ENCODE measurements around the gene GJB5. TPM values are rescaled to one million over a fixed set of nuclear protein-coding genes. Genes with fewer than 3 reads are reported as not detected.
A peak's percentile ranks its signal among the peaks of the same experiment; 100 is the strongest.
"Not testable (repeated sequence)": the region's sequence is repeated elsewhere in the genome, so short reads cannot be mapped to it uniquely, and the experiment has no call there.

The GJB5 gene
- not detected in 2 replicates for total RNA-seq (2014; rRNA removed; shearing (Covaris generic))

- DNase-seq (ENCODE audit: low read depth): no peak
These were observed at the start of gene GJB5 for GRCh38 chr1:34754964-34755637. TSS of gene GJB5 (plus strand) at chr1:34755047. CDS start at chr1:34757331, 2,284 bp downstream.

- DNase-seq (ENCODE audit: low read depth): no peak
These were observed 49.8 kb upstream of the GJB5 start for GRCh38 chr1:34705077-34705476.

GRCh38 chr1:34708106-34708505, 46.7 kb upstream of the GJB5 start:
- DNase-seq (ENCODE audit: low read depth): no peak

- peak; percentile 11 for DNase-seq (ENCODE audit: low read depth)
These were observed 45.3 kb upstream of the GJB5 start for GRCh38 chr1:34709547-34709946.

- no peak for DNase-seq (ENCODE audit: low read depth)
These were observed 44.0 kb upstream of the GJB5 start for GRCh38 chr1:34710812-34711211.

- DNase-seq (ENCODE audit: low read depth): no peak
These were observed 43.4 kb upstream of the GJB5 start for GRCh38 chr1:34711485-34711884.

GRCh38 chr1:34712007-34712688, 42.7 kb upstream of the GJB5 start:
- DNase-seq (ENCODE audit: low read depth): no peak

GRCh38 chr1:34713443-34713842, 41.4 kb upstream of the GJB5 start:
- DNase-seq (ENCODE audit: low read depth): no peak

- no peak for DNase-seq (ENCODE audit: low read depth)
These were observed 40.5 kb upstream of the GJB5 start for GRCh38 chr1:34714386-34714785.

GRCh38 chr1:34715139-34715538, 39.7 kb upstream of the GJB5 start:
- DNase-seq (ENCODE audit: low read depth): no peak

GRCh38 chr1:34721241-34721640, 33.6 kb upstream of the GJB5 start:
- DNase-seq (ENCODE audit: low read depth): no peak

GRCh38 chr1:34721646-34722355, 33.0 kb upstream of the GJB5 start:
- DNase-seq (ENCODE audit: low read depth): no peak

- no peak for DNase-seq (ENCODE audit: low read depth)
These were observed 28.0 kb upstream of the GJB5 start for GRCh38 chr1:34726861-34727260.

GRCh38 chr1:34730485-34730884, 24.4 kb upstream of the GJB5 start:
- DNase-seq (ENCODE audit: low read depth): no peak

GRCh38 chr1:34732831-34733230, 22.0 kb upstream of the GJB5 start:
- DNase-seq (ENCODE audit: low read depth): not testable (repeated sequence)

GRCh38 chr1:34736692-34737091, 18.2 kb upstream of the GJB5 start:
- no peak for DNase-seq (ENCODE audit: low read depth)

GRCh38 chr1:34737236-34737635, 17.6 kb upstream of the GJB5 start:
- DNase-seq (ENCODE audit: low read depth): not testable (repeated sequence)

GRCh38 chr1:34739613-34740012, 15.2 kb upstream of the GJB5 start:
- DNase-seq (ENCODE audit: low read depth): no peak

GRCh38 chr1:34740161-34740868, 14.5 kb upstream of the GJB5 start:
- DNase-seq (ENCODE audit: low read depth): no peak

GRCh38 chr1:34742667-34743270, 12.1 kb upstream of the GJB5 start:
- peak; percentile 51 for DNase-seq (ENCODE audit: low read depth)

- peak; percentile 22 for DNase-seq (ENCODE audit: low read depth)
These were observed 11.1 kb upstream of the GJB5 start for GRCh38 chr1:34743775-34744174.

GRCh38 chr1:34744851-34745250, 10.0 kb upstream of the GJB5 start:
- DNase-seq (ENCODE audit: low read depth): no peak
